8988T (cell line): ENCODE data around the gene METAP1D.
A peak's percentile ranks its signal among the peaks of the same experiment; 100 is the strongest.
"Not testable (repeated sequence)": the region's sequence is repeated elsewhere in the genome, so short reads cannot be mapped to it uniquely, and the experiment has no call there.

ENCODE experiments used
- DNase-seq: peaks from one replicate; pipeline ENCODE4 v3.0.0; 2011

Gene METAP1D

DNA sequence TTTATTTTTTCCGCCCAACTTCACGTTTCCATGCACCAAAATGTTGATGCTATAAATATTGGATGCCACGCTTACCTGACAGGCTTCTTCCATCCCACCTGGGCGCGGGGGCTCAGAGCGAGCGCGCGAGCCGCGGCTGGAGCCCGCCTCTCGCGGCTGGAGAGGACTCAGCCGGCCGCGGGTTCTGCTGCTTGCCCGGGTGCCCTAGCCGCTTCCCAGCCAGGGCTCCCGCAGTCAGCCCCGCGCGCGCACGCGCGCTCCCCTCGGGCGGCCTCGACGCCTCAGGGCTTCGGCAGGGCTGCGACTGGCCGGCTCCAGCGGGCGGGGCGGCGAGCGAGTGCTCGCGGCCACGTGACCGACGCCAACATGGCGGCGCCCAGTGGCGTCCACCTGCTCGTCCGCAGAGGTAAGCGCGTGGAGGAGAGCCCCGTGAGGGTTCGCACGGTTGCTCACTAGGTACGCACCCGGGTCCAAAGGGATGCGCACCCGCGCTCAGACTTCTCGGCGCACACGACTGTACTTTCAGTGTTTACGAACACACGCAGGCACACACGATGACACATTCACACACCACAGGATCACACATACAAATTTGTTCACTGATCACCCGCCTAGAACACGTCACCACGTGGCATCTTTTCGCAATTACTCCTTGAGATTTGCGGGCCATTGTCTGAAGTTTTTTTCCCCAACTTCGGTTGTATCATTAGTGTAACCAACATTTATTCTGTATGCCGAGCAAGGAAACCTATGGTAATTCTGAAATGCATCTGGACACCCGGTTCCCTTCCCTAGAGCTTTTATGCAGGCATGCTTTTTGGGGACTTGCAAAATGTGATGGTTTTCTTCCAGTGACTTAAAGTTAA is at the start of gene METAP1D:
METAP1D (plus strand) TSS at position 350 of the 866 bp plus-strand sequence; CDS start at position 367, 17 bp downstream.
- DNase-seq = peak; percentile 94

DNA sequence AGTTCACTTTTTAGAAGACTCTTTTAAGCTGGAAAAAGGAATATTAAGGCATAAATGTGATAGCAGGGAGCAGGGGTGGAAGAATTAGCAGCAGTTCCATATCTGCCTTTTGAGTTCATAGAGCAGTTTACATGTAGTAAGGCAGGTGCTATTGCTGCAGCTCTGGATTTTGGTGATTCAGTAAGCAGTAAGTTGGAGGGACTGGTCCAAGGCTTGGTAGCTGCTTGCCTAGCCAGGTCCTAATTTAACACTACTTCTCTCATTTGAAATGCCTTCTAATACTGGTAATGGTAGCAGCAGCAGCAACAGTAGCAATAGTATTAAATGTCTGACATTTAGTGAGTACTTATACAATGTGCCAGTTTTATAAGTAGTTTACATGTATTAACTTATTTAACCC is 47.5 kb upstream of the METAP1D start:
- DNase-seq = no peak

DNA sequence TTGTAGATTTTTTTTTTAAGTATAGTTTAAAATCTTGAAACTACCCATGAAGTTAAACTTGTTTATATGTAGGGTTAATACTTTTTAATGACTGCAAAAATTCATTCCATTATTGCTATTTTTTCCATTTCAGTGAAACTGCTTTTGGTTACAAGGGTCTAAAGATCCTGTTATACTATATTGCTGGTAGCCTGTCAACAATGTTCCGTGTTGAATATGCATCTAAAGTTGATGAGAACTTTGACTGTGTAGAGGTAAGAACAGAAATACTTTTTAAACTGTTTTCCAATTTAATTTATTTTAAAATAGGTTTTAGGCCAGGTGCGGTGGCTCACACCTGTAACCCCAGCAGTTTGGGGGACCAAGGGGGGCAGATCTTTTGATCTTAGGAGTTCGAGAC is 47.0 kb upstream of the METAP1D start:
- no peak for DNase-seq

DNA sequence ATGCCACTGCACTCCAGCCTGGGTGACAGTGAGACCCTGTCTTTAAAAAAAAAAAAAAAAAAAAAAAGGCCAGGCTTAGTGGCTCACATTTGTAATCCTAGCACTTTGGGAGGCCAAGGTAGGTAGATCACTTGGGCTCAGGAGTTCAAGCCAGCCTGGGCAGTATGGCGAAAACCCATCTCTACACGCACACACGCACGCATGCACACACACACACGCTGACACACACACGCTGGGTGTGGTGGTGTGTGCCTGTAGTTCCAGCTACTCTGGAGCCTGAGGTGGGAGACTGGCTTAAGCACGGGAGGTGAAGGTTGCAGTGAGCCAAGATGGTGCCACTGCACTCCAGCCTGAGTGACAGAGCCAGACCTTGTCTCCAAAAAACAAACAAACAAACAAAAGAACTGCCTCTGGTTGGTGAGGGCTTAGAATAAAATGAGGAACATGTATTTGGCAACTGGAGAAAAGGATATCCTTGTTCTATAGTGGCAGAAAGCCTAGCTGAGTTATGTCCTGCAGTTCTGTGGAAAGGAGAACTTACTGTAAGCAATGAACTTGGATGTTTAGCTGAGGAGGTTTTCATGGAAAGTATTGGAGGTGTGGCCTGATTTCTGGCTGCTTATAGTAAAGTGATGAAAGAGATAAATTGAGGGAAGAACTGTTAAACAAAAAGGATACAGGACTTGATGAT is 43.5 kb upstream of the METAP1D start:
- DNase-seq = no peak

DNA sequence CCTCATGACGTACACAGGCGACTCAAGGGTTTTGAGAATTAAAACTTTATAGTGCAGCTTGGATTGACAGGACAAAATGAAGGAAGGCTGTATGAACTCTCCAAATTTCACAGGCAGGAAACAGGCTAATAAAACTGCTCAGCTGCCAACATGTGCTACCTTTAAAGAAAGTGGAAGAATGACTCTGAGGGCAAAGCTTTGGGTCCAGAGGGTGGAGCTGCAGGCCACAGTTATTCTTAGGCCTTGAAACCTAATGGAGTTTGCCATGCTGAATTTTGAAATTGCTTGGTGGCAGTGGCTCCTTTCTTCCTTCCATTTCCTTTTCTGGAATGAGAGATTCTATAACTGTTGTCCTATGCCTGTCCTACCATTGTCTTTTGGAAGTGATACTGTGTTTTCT is 42.7 kb upstream of the METAP1D start:
- no peak for DNase-seq

DNA sequence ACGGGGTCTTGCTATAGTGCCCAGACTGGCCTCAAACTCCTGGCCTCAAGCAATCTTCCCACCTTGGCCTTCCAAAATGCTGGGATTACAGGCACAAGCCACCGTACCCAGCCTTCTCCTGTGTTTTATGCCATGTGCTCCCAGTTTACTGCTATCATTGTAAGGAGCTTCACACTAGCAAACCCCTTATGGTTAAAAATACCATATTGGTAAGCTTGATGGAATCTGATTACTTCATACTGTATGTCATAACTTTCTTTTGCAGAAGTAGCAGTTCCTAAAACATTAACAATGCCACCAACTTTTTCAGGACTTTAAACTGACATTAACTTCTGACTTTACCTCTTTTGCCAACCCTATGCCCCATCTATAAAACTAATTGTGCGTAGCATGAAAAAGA is 41.3 kb upstream of the METAP1D start:
- DNase-seq = no peak

DNA sequence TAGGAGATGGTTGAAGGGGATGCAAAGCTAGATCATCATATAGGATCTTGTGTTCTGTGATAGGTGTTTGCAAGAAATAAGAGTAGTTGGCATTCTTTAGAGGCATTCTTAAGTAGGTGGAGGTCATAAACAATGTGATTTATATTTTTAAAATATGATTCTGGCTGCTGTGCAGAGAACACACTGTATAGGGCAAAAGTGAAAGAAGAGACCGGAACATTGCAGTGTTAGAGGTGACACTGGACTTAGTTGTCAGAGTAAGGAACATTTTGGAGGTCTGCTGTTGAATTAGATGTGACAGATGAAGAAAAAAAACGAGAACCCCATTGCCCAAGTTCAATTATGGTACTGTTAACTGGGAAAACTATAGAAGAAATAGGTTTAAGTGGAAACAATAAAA is 39.8 kb upstream of the METAP1D start:
- no peak for DNase-seq

DNA sequence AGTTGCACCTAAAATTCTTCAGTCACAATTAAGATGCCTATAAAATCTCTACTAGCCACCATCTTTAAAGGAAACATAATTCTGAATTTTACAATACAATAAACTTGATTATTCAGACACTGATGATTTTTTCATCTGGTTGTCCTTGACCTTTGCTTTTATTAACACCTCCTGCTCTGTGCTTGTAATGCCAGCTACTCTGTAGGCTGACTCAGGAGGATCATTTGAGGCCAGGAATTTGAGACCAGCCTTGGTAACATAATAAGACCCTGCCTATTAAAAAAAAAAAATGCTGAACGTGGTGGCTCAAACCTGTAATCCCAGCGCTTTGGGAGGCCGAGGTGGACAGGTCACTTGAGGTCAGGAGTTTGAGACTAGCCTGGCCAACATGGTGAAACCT is 39.2 kb upstream of the METAP1D start:
- no peak for DNase-seq

DNA sequence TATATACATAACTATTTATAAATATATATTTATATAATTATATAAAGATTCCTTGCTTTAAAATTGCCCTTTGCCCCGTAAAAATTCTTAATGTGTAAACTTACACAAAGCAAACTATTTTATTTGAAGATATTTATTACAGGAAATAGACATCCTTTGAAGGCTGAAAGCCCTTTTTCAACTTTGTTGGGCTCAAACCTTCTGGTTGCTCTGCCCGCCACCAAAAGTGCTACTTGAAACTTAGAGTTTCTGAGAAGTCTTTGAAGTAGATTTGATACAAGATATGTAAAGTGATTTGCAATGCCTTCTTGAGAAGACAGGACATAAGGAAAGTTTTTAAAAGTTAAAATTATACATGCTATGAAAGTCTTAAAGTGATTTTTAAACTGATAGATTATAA is 36.6 kb upstream of the METAP1D start:
- no peak for DNase-seq

DNA sequence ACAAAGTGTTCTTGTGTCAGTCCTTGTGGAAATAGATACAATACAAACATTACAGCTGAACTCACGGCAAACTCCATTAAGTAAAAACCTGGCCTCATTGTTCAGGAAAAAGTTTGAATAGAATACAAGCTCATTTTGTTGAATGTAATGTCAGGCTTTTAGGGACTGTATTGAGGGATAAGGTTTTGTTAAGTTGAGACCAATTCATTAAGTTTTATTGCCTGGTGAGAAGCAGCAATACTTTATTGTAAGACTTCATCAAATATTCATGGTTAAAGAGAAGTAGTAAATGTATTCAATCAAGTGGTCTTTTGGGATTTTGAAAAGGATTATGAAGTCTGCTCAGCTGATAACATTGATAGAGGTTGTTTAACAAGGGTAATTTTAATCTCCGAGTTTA is 35.4 kb upstream of the METAP1D start:
- no peak for DNase-seq

DNA sequence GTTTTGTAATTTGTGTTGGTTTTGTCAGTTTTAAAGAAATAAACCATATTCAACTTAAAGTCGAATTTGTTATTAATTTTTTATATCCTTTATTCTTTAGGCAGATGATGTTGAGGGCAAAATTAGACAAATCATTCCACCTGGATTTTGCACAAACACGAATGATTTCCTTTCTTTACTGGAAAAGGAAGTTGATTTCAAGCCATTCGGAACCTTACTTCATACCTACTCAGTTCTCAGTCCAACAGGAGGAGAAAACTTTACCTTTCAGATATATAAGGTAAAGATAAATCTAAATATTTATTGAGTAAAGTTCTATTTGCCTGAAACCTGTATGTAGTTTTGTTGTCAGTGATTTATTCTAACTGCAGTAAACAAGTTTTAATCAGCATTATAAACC is 34.5 kb upstream of the METAP1D start:
- DNase-seq = no peak

DNA sequence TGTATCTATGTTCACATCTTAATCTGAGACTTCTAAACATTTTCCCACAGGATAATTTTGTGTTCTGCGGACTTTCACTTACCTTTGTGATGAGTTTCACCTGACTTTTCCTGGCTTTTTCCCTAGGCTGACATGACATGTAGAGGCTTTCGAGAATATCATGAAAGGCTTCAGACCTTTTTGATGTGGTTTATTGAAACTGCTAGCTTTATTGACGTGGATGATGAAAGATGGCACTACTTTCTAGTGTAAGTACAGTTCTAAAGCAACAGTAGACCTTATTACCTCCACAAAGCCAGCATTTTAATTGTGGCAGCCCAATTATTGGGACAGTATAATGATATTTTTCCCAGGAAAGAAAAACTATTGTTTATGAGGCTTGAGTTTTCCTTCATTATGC is 34.1 kb upstream of the METAP1D start:
- DNase-seq = no peak

DNA sequence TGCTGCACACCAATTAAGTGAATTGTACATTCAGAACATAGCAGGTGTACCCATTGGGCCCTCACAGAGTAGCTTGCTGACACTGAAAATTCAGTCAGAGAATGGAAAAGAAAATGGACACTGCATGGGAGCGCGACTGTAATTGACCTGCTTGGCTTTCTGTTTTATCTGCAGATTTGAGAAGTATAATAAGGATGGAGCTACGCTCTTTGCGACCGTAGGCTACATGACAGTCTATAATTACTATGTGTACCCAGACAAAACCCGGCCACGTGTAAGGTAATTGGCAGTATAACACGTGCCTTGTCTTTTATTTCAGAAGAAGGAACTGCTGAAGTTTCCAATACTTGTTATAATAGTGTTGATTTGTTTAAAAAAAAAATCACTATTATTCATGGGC is 33.5 kb upstream of the METAP1D start:
- DNase-seq = no peak

DNA sequence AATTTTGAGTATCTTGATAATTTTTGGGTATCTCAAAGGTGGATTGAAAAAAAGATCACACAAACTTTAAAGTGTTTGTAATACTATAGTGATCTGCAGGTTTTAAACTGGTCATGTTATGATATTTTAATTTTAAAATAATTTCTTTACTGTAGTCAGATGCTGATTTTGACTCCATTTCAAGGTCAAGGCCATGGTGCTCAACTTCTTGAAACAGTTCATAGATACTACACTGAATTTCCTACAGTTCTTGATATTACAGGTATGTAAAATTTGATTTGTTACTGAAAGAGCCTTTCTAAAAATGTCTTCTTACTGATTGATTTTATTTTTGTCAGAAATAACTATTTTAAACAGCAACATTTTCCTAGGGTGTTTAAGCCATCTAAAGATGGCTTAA is 33.1 kb upstream of the METAP1D start:
- no peak for DNase-seq

DNA sequence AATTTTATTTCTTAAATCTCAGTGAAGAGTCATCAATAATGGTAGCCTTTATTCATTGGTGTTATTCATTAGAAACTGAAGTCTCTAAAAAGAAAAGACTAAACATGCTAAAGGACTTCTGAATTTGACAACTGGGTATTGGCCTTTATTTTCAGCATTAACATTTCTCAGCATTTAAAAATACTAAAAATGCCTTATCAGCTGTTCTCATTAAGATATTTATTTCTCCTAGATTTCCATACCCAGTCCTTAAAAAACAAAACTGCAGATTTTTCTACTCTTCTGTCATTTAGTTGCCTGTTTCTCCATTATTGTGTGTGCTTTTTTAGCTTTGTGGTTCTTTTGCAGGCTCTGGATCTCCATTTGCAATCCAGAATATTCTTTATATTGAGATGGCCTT is 31.2 kb upstream of the METAP1D start:
- DNase-seq = no peak

DNA sequence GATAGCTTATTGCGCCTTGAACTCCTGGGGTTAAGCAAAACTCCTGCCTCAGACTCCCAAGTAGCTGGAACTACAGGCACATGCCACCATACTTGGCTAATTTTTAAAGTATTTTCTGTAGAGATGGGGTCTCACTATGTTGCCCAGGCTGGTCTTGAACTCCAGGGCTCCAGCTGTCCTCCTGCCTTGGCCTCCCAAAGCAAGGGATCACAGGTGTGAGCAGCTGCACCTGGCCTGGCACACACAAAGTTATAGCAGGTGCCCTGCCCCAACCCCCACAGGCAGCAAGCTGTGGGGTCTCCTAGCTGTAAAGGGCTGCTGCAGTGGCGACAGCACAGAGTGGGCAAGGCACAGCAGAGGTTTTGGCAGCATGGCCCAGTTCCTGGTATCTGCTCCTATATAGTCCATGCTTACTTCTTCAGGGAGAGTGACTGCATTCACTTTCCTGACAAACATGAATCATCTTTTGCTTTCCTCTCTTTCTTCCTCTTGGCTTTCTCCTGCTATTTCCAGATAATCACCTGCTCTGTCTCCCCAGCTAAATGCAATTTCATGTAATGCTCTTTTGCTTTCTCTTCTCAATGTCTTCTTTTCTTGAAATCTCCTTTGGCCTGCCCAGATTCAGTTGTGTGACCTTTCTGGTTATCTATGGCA is 27.3 kb upstream of the METAP1D start:
- DNase-seq = no peak

DNA sequence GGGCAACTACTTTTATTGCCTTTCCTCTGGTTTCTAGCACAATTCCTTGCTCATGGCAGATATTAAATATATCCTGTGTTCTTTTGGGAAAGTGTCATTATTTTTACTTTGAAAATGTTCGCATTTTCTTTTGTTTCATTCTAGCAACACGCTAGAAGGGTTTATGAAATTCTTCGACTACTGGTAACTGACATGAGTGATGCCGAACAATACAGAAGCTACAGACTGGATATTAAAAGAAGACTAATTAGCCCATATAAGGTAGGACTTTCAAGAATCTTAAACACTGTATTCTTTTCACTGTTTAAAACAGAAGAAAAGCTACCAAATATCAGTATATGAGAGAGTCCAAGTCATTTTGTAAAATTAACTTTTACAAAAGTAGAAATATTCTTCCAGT is 20.6 kb upstream of the METAP1D start:
- DNase-seq = no peak

DNA sequence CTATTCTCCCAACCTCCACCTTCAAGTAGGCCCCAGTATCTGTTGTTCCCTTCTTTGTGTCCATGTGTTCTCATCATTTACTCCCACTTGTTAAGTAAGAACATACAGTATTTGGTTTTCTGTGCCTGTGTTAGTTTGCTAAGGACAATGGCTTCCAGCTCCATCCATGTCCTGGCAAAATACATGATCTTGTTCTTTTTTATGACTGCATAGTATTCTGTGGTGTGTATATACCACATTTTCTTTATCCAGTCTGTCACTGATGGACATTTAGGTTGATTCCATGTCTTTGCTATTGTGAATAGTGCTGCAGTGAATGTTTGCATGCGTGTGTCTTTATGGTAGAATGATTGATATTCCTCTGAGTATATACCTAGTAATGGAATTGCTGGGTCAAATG is 15.8 kb upstream of the METAP1D start:
- DNase-seq = not testable (repeated sequence)

DNA sequence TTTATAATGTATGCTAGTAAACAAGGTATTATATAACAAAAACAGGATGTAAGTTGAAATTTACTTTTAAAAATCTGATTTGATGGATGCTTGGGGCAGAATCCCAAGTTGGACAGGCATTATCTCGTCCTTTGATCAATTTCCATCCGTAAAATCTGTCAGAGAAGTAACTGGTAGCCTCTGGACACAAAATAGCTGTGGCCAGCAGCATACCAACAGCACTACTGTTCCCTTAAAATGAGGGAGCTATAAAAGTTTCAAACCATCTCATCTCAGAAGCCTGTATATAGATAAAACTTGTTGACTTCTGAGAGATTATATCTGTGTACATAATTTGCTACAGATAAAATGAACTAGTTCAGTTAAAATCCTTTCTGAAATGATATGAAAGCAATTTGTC is 14.7 kb upstream of the METAP1D start:
- no peak for DNase-seq

DNA sequence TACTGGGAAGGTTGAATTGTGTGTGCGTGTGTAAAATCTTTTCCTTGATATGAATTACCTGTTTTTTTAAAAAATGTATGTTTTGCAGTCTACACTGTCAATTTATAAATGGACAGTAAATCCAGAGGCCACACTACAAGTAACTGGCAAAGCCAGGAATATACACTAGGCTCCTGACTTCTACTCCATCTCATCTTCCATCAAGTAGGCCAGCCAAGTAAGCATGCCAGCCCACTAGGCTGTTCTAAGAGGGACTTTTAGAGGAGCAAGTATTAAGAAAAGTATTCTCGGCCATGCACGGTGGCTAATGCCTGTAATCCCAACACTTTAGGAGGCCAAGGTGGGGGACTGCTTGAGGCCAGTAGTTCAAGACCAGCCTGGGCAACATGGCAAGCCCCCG is 13.0 kb upstream of the METAP1D start:
- DNase-seq = no peak

DNA sequence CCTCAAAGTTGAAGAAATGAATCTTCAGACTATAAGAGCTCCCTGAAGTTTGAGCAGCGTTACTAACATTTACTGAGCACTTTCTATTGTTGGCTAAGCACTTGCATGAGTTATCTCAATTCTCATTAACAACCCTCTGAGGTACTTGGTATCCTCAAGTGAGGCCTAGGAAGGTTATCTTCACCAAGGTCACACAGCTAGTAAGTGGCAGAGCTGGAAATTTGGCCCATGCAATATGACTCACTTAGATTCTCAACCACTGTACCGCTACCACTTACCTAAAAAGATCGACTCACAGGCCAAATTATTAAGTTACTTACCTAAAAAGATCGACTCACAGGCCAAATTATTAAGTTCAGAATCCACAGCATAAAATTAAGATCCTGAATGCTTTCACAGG is 8.7 kb upstream of the METAP1D start:
- no peak for DNase-seq

DNA sequence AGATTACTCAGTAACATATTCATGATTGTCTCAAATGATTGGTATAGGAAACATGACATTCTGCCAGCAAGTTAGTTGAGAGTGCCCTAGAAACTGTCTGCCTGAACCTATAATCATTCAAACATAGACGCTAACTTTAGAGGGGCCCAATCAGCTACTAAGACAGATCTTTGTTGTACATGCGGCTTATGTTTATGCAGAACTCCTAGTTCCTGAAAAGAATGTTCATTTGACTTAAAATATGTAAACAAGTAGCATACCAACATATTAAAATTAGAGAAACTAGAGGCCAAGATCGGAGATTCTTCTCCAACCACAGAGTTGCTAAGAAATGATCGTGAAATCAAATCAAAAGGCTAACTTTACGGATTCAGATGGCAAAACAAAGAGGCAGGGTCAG is 4.2 kb upstream of the METAP1D start:
- no peak for DNase-seq

DNA sequence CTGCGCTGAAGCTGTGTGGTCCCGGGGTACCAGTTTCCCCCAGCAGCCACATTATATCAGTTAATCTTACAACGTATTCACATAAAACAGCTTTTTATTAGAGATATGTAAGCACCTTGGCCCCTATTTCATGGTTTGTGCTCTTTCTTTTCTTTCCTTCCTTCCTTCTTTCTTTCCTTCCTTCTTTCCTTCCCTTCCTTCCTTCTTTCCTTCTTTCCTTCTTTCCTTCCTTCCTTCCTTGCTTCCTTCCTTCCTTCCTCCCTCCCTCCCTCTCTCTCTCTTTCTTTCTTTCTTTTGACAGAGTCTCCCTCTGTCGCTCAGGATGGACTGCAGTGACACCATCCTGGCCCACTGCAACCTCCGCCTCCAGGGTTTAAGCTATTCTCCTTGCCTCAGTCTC is 3.7 kb upstream of the METAP1D start:
- DNase-seq = no peak

DNA sequence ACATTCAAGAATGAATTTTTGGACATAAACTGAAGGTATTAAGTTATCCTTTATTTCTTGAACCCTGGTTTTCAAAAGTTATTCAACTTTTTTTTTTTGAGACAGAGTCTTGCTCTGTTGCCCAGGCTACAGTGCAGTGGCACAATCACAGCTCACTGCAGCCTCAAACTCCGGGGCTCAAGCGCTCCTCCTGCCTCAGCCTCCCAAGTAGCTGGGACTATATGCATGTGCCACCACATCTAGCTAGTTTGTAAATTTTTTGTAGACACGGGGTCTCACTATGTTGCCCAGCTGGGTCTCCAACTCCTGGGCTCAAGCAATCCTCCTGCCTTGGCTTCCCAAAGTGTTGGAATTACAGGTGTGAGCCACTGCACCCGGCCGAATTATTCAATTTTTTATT is 2.7 kb upstream of the METAP1D start:
- DNase-seq = not testable (repeated sequence)
